Esophagus muscularis mucosa (tissue), 4 donors: Measurements from ENCODE around the gene SPSB4. TPM values are rescaled to one million over a fixed set of nuclear protein-coding genes. Genes with fewer than 3 reads are reported as not detected.

Experiments used
- DNase-seq: peaks from one replicate; pipeline ENCODE4 v3.0.0-alpha.2; 2017; ENCODE audit errors: extremely low spot score
- H3K27ac ChIP-seq, 4 donors: fragments of 200-600 bp; sonication (generic); replicated peaks in 1 of 4; 1 replicate in 3 of 4; 2 replicates in 1 of 4; pipeline ENCODE4 v1.5.1; 2016 to 2019; ENCODE audit warnings: mild to moderate bottlenecking in 1 of 4
- H3K27me3 ChIP-seq, 4 donors: fragments of 200-600 bp; sonication (generic); one replicate each; pipeline versions ENCODE4 v1.5.1 to v1.6.0; 2016 to 2019
- H3K36me3 ChIP-seq, 4 donors: fragments of 200-600 bp; sonication (generic); one replicate each; pipeline ENCODE4 v1.5.1; 2016 to 2019
- H3K4me1 ChIP-seq, 4 donors: fragments of 200-600 bp; sonication (generic); one replicate each; pipeline ENCODE4 v1.5.1; 2016 to 2019
- H3K4me3 ChIP-seq, 4 donors: fragments of 200-600 bp; sonication (generic); 1 replicate in 2 of 4; 2 replicates in 2 of 4; pipeline ENCODE4 v1.5.1; 2016 to 2019; ENCODE audit warnings: mild to moderate bottlenecking in 4 of 4, moderate library complexity in 1 of 4
- H3K9me3 ChIP-seq, 4 donors: fragments of 200-600 bp; sonication (generic); 1 replicate in 3 of 4; 2 replicates in 1 of 4; pipeline ENCODE4 v1.5.1; 2016 to 2019
- EP300 ChIP-seq: sonication (generic); formaldehyde crosslinking; IDR thresholded peaks from one replicate; pipeline ENCODE4 v1.6.1; 2017; ENCODE audit warnings: antibody characterized with exemption
- POLR2A ChIP-seq: fragments of 450-650 bp; IDR thresholded peaks from one replicate; pipeline ENCODE4 v1.6.1; 2017; ENCODE audit warnings: antibody characterized with exemption, moderate library complexity, mild to moderate bottlenecking, low read depth
- POLR2AphosphoS5 ChIP-seq, 2 donors: sonication (generic); formaldehyde crosslinking; IDR thresholded peaks; one replicate each; pipeline ENCODE4 v1.6.1; 2017; ENCODE audit warnings: antibody characterized with exemption in 2 of 2
- WGBS: methylation state at CpG from one replicate; pipeline ENCODE4 v1.1.5; 2018; 5-methylcytosine and 5-hydroxymethylcytosine counted together
- intact Hi-C: fragments of 100-400 bp; cut with DNase I; formaldehyde crosslinking; loops from one replicate; pipeline ENCODE4 v1.15.1; 2023
- total RNA-seq, 4 donors: library from RNA; depleted of rRNA; stranded (reverse); fragments of >200 nt; gene quantifications; one replicate each; pipeline versions ENCODE4 v1.1.0 to v1.2.1, GENCODE V29; 2016
- TF ChIP-seq, protein P1 (sequence below), 3 experiments: fragments of 200-600 bp in 2 of 3; fragments of 450-650 bp in 1 of 3; sonication (generic) in 2 of 3; IDR thresholded peaks; one replicate each; pipeline ENCODE4 v1.5.1; 2017 to 2019; ENCODE audit warnings: antibody characterized with exemption in 3 of 3, mild to moderate bottlenecking in 2 of 3, moderate library complexity in 1 of 3

Gene SPSB4
- total RNA-seq, 4 donors from 2014 or later = 0.50 to 5.4 (median 1.8) TPM

DNA sequence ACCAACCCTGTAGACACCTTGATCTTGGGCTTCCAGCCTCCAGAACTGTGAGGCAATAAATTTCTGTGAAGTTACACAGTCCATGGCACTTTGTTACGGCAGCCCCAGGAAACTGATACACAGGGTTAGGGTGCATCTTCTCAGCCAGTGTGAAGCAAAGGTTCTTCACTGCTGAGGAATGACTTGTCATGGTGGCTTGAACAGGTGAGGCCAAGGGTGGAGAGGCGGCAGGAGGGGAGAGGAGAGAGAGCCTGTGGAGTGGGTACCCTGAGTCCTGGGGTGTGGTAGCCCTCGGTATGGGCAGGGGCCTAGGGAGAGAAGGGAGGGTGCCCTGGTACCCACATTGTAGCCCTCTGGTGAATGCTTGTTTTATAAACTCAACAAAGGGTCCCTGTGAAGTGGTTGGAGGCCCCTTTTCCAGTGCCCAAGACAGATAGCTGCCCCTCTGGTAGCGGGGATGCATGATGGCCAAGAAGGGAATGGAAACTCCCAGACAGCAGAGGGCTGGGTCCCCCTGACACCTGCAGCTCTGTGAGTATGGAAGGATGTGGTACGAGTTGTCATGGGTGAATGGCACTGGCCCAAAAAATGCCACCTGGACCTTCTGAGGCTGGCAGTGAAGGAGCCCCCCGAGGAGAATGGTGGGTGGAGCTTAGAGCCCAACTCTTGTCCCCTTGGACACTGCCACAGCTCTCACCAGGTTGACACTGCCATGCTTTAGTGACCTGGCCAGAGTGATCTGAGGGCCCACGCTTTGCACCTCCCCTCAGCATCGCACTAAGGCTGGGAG lies 49.6 kb downstream of the SPSB4 start:
- no peaks in the 10 kb centered on the region for H3K9me3 ChIP-seq
- no peaks in the 10 kb centered on the region for H3K27me3 ChIP-seq
- TF ChIP-seq POLR2AphosphoS5 (IDR thresholded peaks at IDR 0.05) (no peak), EP300 (no peak), POLR2A (no peak)
- TF ChIP-seq, protein P1, sequence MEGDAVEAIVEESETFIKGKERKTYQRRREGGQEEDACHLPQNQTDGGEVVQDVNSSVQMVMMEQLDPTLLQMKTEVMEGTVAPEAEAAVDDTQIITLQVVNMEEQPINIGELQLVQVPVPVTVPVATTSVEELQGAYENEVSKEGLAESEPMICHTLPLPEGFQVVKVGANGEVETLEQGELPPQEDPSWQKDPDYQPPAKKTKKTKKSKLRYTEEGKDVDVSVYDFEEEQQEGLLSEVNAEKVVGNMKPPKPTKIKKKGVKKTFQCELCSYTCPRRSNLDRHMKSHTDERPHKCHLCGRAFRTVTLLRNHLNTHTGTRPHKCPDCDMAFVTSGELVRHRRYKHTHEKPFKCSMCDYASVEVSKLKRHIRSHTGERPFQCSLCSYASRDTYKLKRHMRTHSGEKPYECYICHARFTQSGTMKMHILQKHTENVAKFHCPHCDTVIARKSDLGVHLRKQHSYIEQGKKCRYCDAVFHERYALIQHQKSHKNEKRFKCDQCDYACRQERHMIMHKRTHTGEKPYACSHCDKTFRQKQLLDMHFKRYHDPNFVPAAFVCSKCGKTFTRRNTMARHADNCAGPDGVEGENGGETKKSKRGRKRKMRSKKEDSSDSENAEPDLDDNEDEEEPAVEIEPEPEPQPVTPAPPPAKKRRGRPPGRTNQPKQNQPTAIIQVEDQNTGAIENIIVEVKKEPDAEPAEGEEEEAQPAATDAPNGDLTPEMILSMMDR (IDR thresholded peaks at IDR 0.05) = no peak
- peaks cover 6 to 25% (median 13%) of the 10 kb centered on the region in 4 donors for H3K4me1 ChIP-seq
- H3K27ac ChIP-seq = no peak overlapping the region
- 94% methylated on average over 7 of the region's 8 CpGs for WGBS
- no peak overlapping the region for H3K4me3 ChIP-seq
- no peaks in the 10 kb centered on the region for H3K36me3 ChIP-seq
- intact Hi-C loops = loop anchor here (5.0 kb wide), 1 partner anchor 357 kb away; no protein-coding TSS in a partner anchor
- no peak for DNase-seq

DNA sequence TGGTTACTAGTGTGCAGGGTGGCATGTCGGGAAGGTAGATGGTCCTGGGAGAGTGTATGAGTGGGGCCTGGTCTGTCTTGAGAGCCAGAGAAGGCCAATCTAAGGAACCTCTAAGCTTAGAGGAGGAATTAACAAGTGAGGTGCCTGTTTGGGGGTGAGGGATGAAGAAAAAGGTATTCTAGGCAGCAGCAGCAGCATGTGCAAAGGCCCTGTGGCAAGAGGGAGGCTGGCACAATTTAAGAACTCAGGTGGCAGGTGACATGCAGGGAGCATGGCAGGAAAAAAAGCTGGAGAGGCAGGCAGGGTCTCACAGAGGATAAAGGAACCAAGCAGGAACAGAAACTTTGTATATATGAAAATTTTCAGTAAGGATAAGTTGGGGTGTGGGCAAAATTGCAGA lies 51.2 kb downstream of the SPSB4 start:
- H3K4me1 ChIP-seq = peaks cover 0 to 14% (median 6%) of the 10 kb centered on the region in 4 donors
- no peaks in the 10 kb centered on the region for H3K27me3 ChIP-seq
- H3K36me3 ChIP-seq = no peaks in the 10 kb centered on the region
- H3K9me3 ChIP-seq = no peaks in the 10 kb centered on the region
- intact Hi-C loops = loop anchor here (5.0 kb wide), 1 partner anchor 355 kb away; no protein-coding TSS in a partner anchor
- DNase-seq = no peak
- no peak overlapping the region for H3K4me3 ChIP-seq
- WGBS = 94% methylated on average over 1 of the region's 1 CpG
- no peak overlapping the region for H3K27ac ChIP-seq
- TF ChIP-seq POLR2AphosphoS5 (IDR thresholded peaks at IDR 0.05) (no peak), EP300 (no peak), POLR2A (no peak)
- TF ChIP-seq, protein P1 (IDR thresholded peaks at IDR 0.05) = no peak

DNA sequence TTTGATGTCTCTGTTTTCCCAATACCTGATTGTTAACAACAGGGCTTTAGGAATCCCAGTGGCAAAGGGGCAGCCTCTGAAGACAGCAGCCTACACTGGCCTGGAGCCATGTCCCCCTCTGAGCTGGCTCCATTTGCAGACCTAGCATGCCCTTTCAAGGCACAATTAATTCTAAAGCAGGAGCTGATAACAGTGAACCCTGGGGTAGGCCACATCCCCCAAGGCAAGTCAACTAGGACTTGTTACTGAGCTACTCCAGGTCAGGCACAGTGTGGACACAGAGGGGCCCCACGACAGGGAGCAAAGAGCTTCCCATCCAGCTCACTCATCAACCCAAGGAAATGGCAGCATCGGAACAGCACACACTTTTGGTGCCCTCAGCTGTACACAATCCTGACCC lies 51.9 kb downstream of the SPSB4 start:
- Histone ChIP-seq H3K9me3 (no peaks in the 10 kb centered on the region), H3K27ac (no peak overlapping the region), H3K27me3 (no peaks in the 10 kb centered on the region), H3K4me3 (no peak overlapping the region), H3K4me1 (peaks cover 0 to 14% (median 6%) of the 10 kb centered on the region in 4 donors), H3K36me3 (no peaks in the 10 kb centered on the region)
- DNase-seq = no peak
- 100% methylated on average over 1 of the region's 2 CpGs for WGBS
- no peak for TF ChIP-seq POLR2A
- TF ChIP-seq, protein P1 (IDR thresholded peaks at IDR 0.05) = no peak
- no peak for TF ChIP-seq EP300
- no peak for TF ChIP-seq POLR2AphosphoS5 (IDR thresholded peaks at IDR 0.05)
- intact Hi-C loops = loop anchor here (5.0 kb wide), 1 partner anchor 354 kb away; no protein-coding TSS in a partner anchor

DNA sequence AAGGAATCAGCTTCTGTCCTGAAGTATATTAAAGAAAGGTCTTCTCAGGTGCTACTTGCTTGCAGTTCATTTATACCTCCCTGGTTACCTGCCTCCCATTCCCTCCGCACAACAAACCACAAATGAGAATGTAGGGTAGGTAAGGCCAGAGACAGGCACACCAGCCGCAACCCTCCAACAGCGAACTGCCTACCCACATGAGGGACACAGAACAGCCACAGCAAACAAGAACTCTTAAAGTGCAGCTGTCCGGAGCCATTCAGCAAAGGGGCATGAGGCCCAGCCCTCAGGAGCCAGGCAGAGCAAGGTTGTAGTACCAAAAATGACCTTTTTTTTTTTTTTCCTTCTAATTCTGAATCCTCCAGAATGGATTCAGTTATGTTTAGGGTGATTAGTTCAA lies 52.4 kb downstream of the SPSB4 start:
- Histone ChIP-seq H3K4me3 (no peak overlapping the region), H3K36me3 (no peaks in the 10 kb centered on the region), H3K9me3 (no peaks in the 10 kb centered on the region), H3K4me1 (peaks cover 0 to 14% (median 6%) of the 10 kb centered on the region in 4 donors), H3K27ac (no peak overlapping the region), H3K27me3 (no peaks in the 10 kb centered on the region)
- WGBS = 96% methylated on average over 4 of the region's 4 CpGs
- no peak for DNase-seq
- intact Hi-C loops = loop anchor here (5.0 kb wide), 1 partner anchor 354 kb away; no protein-coding TSS in a partner anchor
- no peak for TF ChIP-seq POLR2A
- TF ChIP-seq EP300 = no peak
- TF ChIP-seq, protein P1 (IDR thresholded peaks at IDR 0.05) = no peak
- TF ChIP-seq POLR2AphosphoS5 (IDR thresholded peaks at IDR 0.05) = no peak
